ENCODE data around the gene LPAR3.
"Not testable (repeated sequence)": the region's sequence is repeated elsewhere in the genome, so short reads cannot be mapped to it uniquely, and the experiment has no call there.

The LPAR3 gene

DNA sequence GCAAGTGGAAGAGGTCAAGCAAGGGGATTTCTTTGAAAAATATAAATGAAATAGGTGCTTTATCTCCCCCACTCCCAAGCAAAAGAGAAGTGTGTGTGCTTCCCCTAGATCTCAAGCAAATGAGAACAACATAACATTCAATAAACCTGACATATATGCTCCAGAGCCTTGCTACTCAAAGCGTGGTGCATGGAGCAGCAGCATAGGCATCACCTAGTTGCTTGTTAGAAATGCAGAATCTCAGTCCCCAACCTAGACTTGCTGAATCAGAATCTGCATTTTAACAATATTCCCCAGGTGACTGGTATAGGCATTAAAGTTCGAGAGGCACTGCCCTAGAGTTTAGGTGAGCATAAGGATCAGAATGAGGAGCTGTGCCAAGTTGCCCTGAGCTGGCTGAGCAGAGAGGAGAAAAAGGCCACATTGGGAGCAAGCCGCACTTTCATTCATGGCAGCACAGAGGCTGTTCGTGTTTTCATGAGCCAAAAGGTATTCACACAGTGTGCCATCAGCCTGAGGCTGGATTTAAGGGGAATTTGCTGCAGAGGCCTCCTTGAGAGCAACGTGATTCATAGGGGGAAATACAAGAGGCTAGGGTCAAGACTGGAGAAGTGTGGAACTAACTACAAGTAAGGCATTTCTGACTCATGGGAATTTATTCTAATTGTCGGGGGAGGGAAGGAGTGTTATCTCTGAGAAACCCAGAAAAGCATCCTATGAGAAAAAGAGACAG, 14.3 kb upstream of the LPAR3 start:
- Histone ChIP-seq H3K27me3 (ENCODE audit: low read length) (no peaks in the 10 kb centered on the region), H3K9ac (ENCODE audit: low read length) (no peak overlapping the region)

GRCh38 chr1:84902727-84903126, 9.7 kb upstream of the LPAR3 start:
- H3K79me2 ChIP-seq (ENCODE audit: insufficient read depth, low read length); H3K4me2 ChIP-seq (ENCODE audit: low read depth, low read length, poor library complexity, severe bottlenecking): not testable (repeated sequence)

More for the DNA sequence above, 14.3 kb upstream of the LPAR3 start:
- no peaks in the 10 kb centered on the region; the same call in 1 of the 2 replicates for H3K9me3 ChIP-seq (ENCODE audit: insufficient read depth, low read length)
- H3K36me3 ChIP-seq (ENCODE audit: low read length): no peaks in the 10 kb centered on the region
- H3K27ac ChIP-seq (ENCODE audit: low read depth, low read length): no peak overlapping the region
- no peaks in the 10 kb centered on the region for H3K9me2 ChIP-seq (replicated peaks; ENCODE audit: insufficient read depth, low read length)
- H3K79me2 ChIP-seq (ENCODE audit: insufficient read depth, low read length): no peaks in the 10 kb centered on the region
- H3K4me2 ChIP-seq (ENCODE audit: low read depth, low read length, poor library complexity, severe bottlenecking): no peak overlapping the region
- no peak overlapping the region for H2AFZ ChIP-seq (ENCODE audit: low read depth, low read length, severe bottlenecking)
- H3K4me3 ChIP-seq (ENCODE audit: insufficient read depth, low read length, poor library complexity, severe bottlenecking): no peak overlapping the region
- H3F3A ChIP-seq (ENCODE audit: insufficient read depth): no peaks in the 10 kb centered on the region
- no peaks in the 10 kb centered on the region for H4K20me1 ChIP-seq (ENCODE audit: low read depth, low read length)
- no peak for TF ChIP-seq EZH2phosphoT487 (conservative IDR thresholded peaks at IDR 0.05; ENCODE audit: low read length)
- TF ChIP-seq CTCF (IDR thresholded peaks at IDR 0.05; ENCODE audit: insufficient read depth, low read length, poor library complexity, severe bottlenecking): no peak

GRCh38 chr1:84899969-84900368, 7.0 kb upstream of the LPAR3 start:
- H3K27ac ChIP-seq (ENCODE audit: low read depth, low read length): no peak overlapping the region
- H3K9me2 ChIP-seq (replicated peaks; ENCODE audit: insufficient read depth, low read length): no peaks in the 10 kb centered on the region
- no peak overlapping the region for H3K4me3 ChIP-seq (ENCODE audit: insufficient read depth, low read length, poor library complexity, severe bottlenecking)
- H3K79me2 ChIP-seq (ENCODE audit: insufficient read depth, low read length): no peaks in the 10 kb centered on the region
- H3K4me2 ChIP-seq (ENCODE audit: low read depth, low read length, poor library complexity, severe bottlenecking): no peak overlapping the region
- H4K20me1 ChIP-seq (ENCODE audit: low read depth, low read length): no peaks in the 10 kb centered on the region
- H3K36me3 ChIP-seq (ENCODE audit: low read length): no peaks in the 10 kb centered on the region
- no peaks in the 10 kb centered on the region; the same call in 1 of the 2 replicates for H3K9me3 ChIP-seq (ENCODE audit: insufficient read depth, low read length)
- TF ChIP-seq CTCF (IDR thresholded peaks at IDR 0.05; ENCODE audit: insufficient read depth, low read length, poor library complexity, severe bottlenecking) (no peak), EZH2phosphoT487 (conservative IDR thresholded peaks at IDR 0.05; ENCODE audit: low read length) (no peak)
- H2AFZ ChIP-seq (ENCODE audit: low read depth, low read length, severe bottlenecking): no peak overlapping the region
- no peaks in the 10 kb centered on the region for H3F3A ChIP-seq (ENCODE audit: insufficient read depth)
- H3K27me3 ChIP-seq (ENCODE audit: low read length): no peaks in the 10 kb centered on the region
- no peak overlapping the region for H3K9ac ChIP-seq (ENCODE audit: low read length)

More at GRCh38 chr1:84902727-84903126, 9.7 kb upstream of the LPAR3 start:
- not testable (repeated sequence) for H3K9me3 ChIP-seq (ENCODE audit: insufficient read depth, low read length); H3K36me3 ChIP-seq (ENCODE audit: low read length); H3K27me3 ChIP-seq (ENCODE audit: low read length); H2AFZ ChIP-seq (ENCODE audit: low read depth, low read length, severe bottlenecking); H3K4me3 ChIP-seq (ENCODE audit: insufficient read depth, low read length, poor library complexity, severe bottlenecking); H3K9me2 ChIP-seq (replicated peaks; ENCODE audit: insufficient read depth, low read length); H4K20me1 ChIP-seq (ENCODE audit: low read depth, low read length); H3K9ac ChIP-seq (ENCODE audit: low read length); H3F3A ChIP-seq (ENCODE audit: insufficient read depth); H3K27ac ChIP-seq (ENCODE audit: low read depth, low read length)

GRCh38 chr1:84896279-84896678, 3.3 kb upstream of the LPAR3 start:
- Histone ChIP-seq H3K9me2 (replicated peaks; ENCODE audit: insufficient read depth, low read length) (no peaks in the 10 kb centered on the region), H3K9me3 (ENCODE audit: insufficient read depth, low read length) (no peaks in the 10 kb centered on the region), H3F3A (ENCODE audit: insufficient read depth) (no peaks in the 10 kb centered on the region), H3K79me2 (ENCODE audit: insufficient read depth, low read length) (no peaks in the 10 kb centered on the region), H3K36me3 (ENCODE audit: low read length) (no peaks in the 10 kb centered on the region), H2AFZ (ENCODE audit: low read depth, low read length, severe bottlenecking) (no peak overlapping the region), H3K4me3 (ENCODE audit: insufficient read depth, low read length, poor library complexity, severe bottlenecking) (no peak overlapping the region), H3K4me2 (ENCODE audit: low read depth, low read length, poor library complexity, severe bottlenecking) (no peak overlapping the region), H3K27me3 (ENCODE audit: low read length) (no peaks in the 10 kb centered on the region), H3K27ac (ENCODE audit: low read depth, low read length) (no peak overlapping the region), H4K20me1 (ENCODE audit: low read depth, low read length) (no peaks in the 10 kb centered on the region), H3K9ac (ENCODE audit: low read length) (no peak overlapping the region)
- TF ChIP-seq CTCF (IDR thresholded peaks at IDR 0.05; ENCODE audit: insufficient read depth, low read length, poor library complexity, severe bottlenecking): no peak

Measured in SU-DHL-6 (cell line).